Ascending aorta (tissue), 2 donors: ENCODE results near the gene KIF26B. TPM values are rescaled to one million over a fixed set of nuclear protein-coding genes. Genes with fewer than 3 reads are reported as not detected.

Experiments used
- DNase-seq, 2 donors: peaks; one replicate each; pipeline ENCODE4 v3.0.0-alpha.2; 2019; ENCODE audit warnings: low spot score in 2 of 2
- H3K27ac ChIP-seq, 2 donors: fragments of 200-600 bp; sonication (generic); one replicate each; pipeline ENCODE4 v1.5.1; 2016 to 2017; ENCODE audit warnings: mild to moderate bottlenecking in 1 of 2
- H3K27me3 ChIP-seq: fragments of 200-600 bp; sonication (generic); one replicate; pipeline ENCODE4 v1.5.1; 2017
- H3K36me3 ChIP-seq, 2 donors: fragments of 200-600 bp; sonication (generic); one replicate each; pipeline ENCODE4 v1.5.1; 2016
- H3K4me1 ChIP-seq, 2 donors: fragments of 200-600 bp; sonication (generic); one replicate each; pipeline ENCODE4 v1.5.1; 2016 to 2017; ENCODE audit warnings: mild to moderate bottlenecking in 1 of 2
- H3K4me3 ChIP-seq, 2 donors: fragments of 200-600 bp; sonication (generic); one replicate each; pipeline ENCODE4 v1.5.1; 2016 to 2017; ENCODE audit warnings: mild to moderate bottlenecking in 1 of 2
- H3K9me3 ChIP-seq, 2 donors: fragments of 200-600 bp; sonication (generic); one replicate each; pipeline ENCODE4 v1.5.1; 2016
- CTCF ChIP-seq, 3 experiments: fragments of 200-600 bp in 2 of 3; fragments of 450-650 bp in 1 of 3; sonication (generic) in 2 of 3; IDR thresholded peaks; one replicate each; pipeline ENCODE4 v1.5.1; 2016 to 2019; ENCODE audit warnings: antibody characterized with exemption in 3 of 3, mild to moderate bottlenecking in 1 of 3, moderate library complexity in 1 of 3
- intact Hi-C: fragments of 100-400 bp; cut with DNase I; formaldehyde crosslinking; loops from one replicate; pipeline ENCODE4 v1.15.1; 2023
- total RNA-seq: library from RNA; depleted of rRNA; stranded (reverse); fragments of >200 nt; gene quantifications from one replicate; pipeline ENCODE4 v1.1.0, GENCODE V29; 2016

The KIF26B gene
- total RNA-seq, 1 donor from 2014 or later, result not detected

- Histone ChIP-seq H3K4me1 (no peaks in the 10 kb centered on the region), H3K27me3 (no peaks in the 10 kb centered on the region), H3K36me3 (no peaks in the 10 kb centered on the region), H3K27ac (no peak overlapping the region), H3K4me3 (no peak overlapping the region), H3K9me3 (no peaks in the 10 kb centered on the region)
- TF ChIP-seq CTCF (IDR thresholded peaks at IDR 0.05), result no peak
- intact Hi-C loops, result no loop called here
- DNase-seq, result no peak
Measured at GRCh38 chr1:245370175-245370825, 215.5 kb downstream of the KIF26B start.

- intact Hi-C loops, result no loop called here
- Histone ChIP-seq H3K27ac (no peak overlapping the region), H3K9me3 (no peaks in the 10 kb centered on the region), H3K4me1 (no peaks in the 10 kb centered on the region), H3K36me3 (no peaks in the 10 kb centered on the region), H3K27me3 (no peaks in the 10 kb centered on the region), H3K4me3 (no peak overlapping the region)
- TF ChIP-seq CTCF (IDR thresholded peaks at IDR 0.05), result no peak
- no peak for DNase-seq
Measured at GRCh38 chr1:245370905-245371581, 216.3 kb downstream of the KIF26B start.

- H3K4me1 ChIP-seq, result no peaks in the 10 kb centered on the region
- no peak overlapping the region for H3K27ac ChIP-seq
- no peak for DNase-seq
- no peak overlapping the region for H3K4me3 ChIP-seq
- H3K36me3 ChIP-seq, result no peaks in the 10 kb centered on the region
- no peaks in the 10 kb centered on the region for H3K9me3 ChIP-seq
- TF ChIP-seq CTCF (IDR thresholded peaks at IDR 0.05), result no peak
- intact Hi-C loops, result no loop called here
- no peaks in the 10 kb centered on the region for H3K27me3 ChIP-seq
Measured at GRCh38 chr1:245373131-245373530, 218.3 kb downstream of the KIF26B start.

GRCh38 chr1:245375789-245376460 lies 221.1 kb downstream of the KIF26B start:
- no peaks in the 10 kb centered on the region for H3K4me1 ChIP-seq
- no peaks in the 10 kb centered on the region for H3K27me3 ChIP-seq
- H3K27ac ChIP-seq, result no peak overlapping the region
- no peak for TF ChIP-seq CTCF (IDR thresholded peaks at IDR 0.05)
- H3K4me3 ChIP-seq, result no peak overlapping the region
- DNase-seq, result no peak
- no peaks in the 10 kb centered on the region for H3K9me3 ChIP-seq
- no peaks in the 10 kb centered on the region for H3K36me3 ChIP-seq
- intact Hi-C loops, result no loop called here

- Histone ChIP-seq H3K4me1 (no peaks in the 10 kb centered on the region), H3K36me3 (no peaks in the 10 kb centered on the region), H3K9me3 (no peaks in the 10 kb centered on the region), H3K27ac (no peak overlapping the region), H3K27me3 (no peaks in the 10 kb centered on the region), H3K4me3 (no peak overlapping the region)
- intact Hi-C loops, result no loop called here
- no peak for TF ChIP-seq CTCF (IDR thresholded peaks at IDR 0.05)
- no peak for DNase-seq
Measured at GRCh38 chr1:245377854-245378253, 223.1 kb downstream of the KIF26B start.
